ENCODE results near the gene SHE. TPM values are rescaled to one million over a fixed set of nuclear protein-coding genes. Genes with fewer than 3 reads are reported as not detected.

SHE gene
- total RNA-seq, 4 donors from 2014 or later, result 5.0 to 6.9 (median 6.2) TPM

DNA sequence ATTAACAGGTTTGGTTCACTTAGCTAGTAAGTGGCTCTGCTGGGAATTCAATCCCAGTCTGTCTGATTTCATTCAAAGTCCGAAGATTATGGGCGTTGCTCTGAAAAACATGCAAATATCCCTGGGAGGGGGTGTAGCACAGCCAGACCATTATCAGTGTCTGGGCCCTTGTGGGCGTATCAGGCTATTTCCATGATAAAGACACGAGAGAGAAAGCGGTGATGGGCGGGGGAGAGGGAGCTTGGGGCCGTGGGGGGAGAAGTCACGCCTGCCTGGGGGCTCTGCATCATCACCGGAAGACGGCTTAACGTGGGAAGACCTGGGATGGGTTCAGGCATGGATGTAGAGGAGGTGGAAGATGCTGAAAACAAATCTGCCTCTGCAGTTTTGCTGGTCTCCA lies 71.3 kb downstream of the SHE start:
- in situ Hi-C loops (cut with MboI; ENCODE audit: low sequenced_read_pairs in 4 of 4), result no loop called here
- Histone ChIP-seq H3K4me3 (no peak overlapping the region), H3K36me3 (peaks cover 0 to 55% of the 10 kb centered on the region in 2 donors), H3K4me1 (peaks cover 89 to 90% of the 10 kb centered on the region in 2 donors), H3K9me3 (no peaks in the 10 kb centered on the region), H3K27me3 (no peaks in the 10 kb centered on the region), H3K27ac (peak overlapping the region; percentile 99 to 100 (median 100))
- ATAC-seq (no peak), DNase-seq (no peak)
- intact Hi-C loops (cut with DNase I; ENCODE audit: low total_unique reads), result loop anchor here (1.0 to 5.0 kb wide), 3 partner anchors 11 to 431 kb away; partner anchors contain the start of gene UBAP2L
- TF ChIP-seq, protein P1, sequence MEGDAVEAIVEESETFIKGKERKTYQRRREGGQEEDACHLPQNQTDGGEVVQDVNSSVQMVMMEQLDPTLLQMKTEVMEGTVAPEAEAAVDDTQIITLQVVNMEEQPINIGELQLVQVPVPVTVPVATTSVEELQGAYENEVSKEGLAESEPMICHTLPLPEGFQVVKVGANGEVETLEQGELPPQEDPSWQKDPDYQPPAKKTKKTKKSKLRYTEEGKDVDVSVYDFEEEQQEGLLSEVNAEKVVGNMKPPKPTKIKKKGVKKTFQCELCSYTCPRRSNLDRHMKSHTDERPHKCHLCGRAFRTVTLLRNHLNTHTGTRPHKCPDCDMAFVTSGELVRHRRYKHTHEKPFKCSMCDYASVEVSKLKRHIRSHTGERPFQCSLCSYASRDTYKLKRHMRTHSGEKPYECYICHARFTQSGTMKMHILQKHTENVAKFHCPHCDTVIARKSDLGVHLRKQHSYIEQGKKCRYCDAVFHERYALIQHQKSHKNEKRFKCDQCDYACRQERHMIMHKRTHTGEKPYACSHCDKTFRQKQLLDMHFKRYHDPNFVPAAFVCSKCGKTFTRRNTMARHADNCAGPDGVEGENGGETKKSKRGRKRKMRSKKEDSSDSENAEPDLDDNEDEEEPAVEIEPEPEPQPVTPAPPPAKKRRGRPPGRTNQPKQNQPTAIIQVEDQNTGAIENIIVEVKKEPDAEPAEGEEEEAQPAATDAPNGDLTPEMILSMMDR (IDR thresholded peaks at IDR 0.05 in 4 of 5, conservative IDR thresholded peaks at IDR 0.05 in 1 of 5), result no peak
- no peak for TF ChIP-seq POLR2A (IDR thresholded peaks at IDR 0.05)

DNA sequence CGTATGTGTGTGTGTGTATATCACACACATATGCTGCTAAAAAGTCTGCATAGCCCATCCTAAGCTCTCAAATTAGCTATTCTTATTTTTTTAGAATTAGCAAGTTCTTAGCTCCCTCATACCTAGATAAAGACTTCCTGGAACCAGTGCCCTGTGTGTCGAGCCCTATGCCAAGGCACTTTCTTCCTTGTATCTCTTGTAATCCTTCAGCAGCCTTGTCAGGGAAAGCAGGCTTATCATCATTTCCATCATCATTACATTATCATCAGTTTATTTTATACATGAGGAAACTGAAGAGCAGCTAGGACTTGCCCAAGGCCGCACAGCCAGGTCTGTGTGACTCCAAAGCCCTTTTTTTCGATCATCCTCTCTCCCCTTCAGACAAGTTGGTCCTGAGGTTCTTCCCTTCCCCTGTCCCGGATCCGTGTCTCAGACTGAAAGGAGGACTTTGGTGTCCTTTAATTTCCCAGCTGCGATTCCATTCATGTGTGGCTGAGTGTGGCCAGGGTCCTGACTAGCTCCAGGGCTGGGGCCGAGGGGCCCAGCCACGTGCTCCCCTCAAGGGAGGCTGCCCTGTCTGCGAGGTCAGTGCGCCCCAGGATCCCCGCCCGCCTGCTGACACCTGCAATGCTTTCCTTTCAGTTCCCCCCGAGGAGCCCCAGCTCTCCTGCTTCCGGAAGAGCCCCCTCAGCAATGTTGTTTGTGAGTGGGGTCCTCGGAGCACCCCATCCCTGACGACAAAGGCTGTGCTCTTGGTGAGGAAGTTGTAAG lies 72.2 kb downstream of the SHE start:
- Histone ChIP-seq H3K9me3 (no peaks in the 10 kb centered on the region), H3K27me3 (no peaks in the 10 kb centered on the region), H3K4me3 (no peak overlapping the region), H3K36me3 (peaks cover 0 to 47% of the 10 kb centered on the region in 2 donors), H3K27ac (peak overlapping the region; percentile 99 to 100 (median 100)), H3K4me1 (peaks cover 97% of the 10 kb centered on the region in 2 donors)
- in situ Hi-C loops (cut with MboI; ENCODE audit: low sequenced_read_pairs in 4 of 4), result no loop called here
- no peak for ATAC-seq
- TF ChIP-seq POLR2A (IDR thresholded peaks at IDR 0.05), result no peak
- TF ChIP-seq, protein P1 (IDR thresholded peaks at IDR 0.05 in 4 of 5, conservative IDR thresholded peaks at IDR 0.05 in 1 of 5), result no peak
- DNase-seq, result no peak
- intact Hi-C loops (cut with DNase I; ENCODE audit: low total_unique reads), result loop anchor here (5.0 to 10.0 kb wide), 3 partner anchors 208 to 795 kb away; partner anchors contain the start of genes CHTOP and UBAP2L

Other genes with a start within 250 kb of the SHE start
- 100 to 1,000 TPM; 145 to 205 (median 177) TPM for gene HAX1, start 229.8 kb downstream of the SHE start, total RNA-seq
- not detected for gene AQP10, start 181.3 kb downstream of the SHE start, total RNA-seq
- 10 to 100 TPM in 1 of 4 donors, 1 to 10 TPM in 3; 5.8 to 22.5 (median 7.2) TPM for gene ATP8B2, start 176.9 kb downstream of the SHE start, total RNA-seq
- gene IL6R, start 97.1 kb downstream of the SHE start, total RNA-seq, result 100 to 1,000 TPM; 271 to 435 (median 367) TPM
- gene TDRD10, start 193 bp downstream of the SHE start, total RNA-seq, result 1 to 10 TPM in 1 of 4 donors, under 1 TPM in 3; 0.61 to 4.2 (median 0.62) TPM
- gene UBE2Q1, start 56.2 kb upstream of the SHE start, total RNA-seq, result 10 to 100 TPM; 18.8 to 42.8 (median 24.1) TPM
- not detected for gene CHRNB2, start 65.4 kb upstream of the SHE start, total RNA-seq
- 10 to 100 TPM; 16.4 to 38.4 (median 19.0) TPM for gene ADAR, start 105.8 kb upstream of the SHE start, total RNA-seq

Data from gastrocnemius medialis (tissue), 4 donors.